HG02642 (cell line): ENCODE measurements around the gene FKBP6.
A peak's percentile ranks its signal among the peaks of the same experiment; 100 is the strongest.
"Not testable (repeated sequence)": the region's sequence is repeated elsewhere in the genome, so short reads cannot be mapped to it uniquely, and the experiment has no call there.

Experiments
- ATAC-seq: cut with Tn5 transposase; IDR thresholded peaks from one replicate; pipeline ENCODE4 v1.9.1; 2021; ENCODE audit warnings: mild to moderate bottlenecking; ENCODE audit not compliant: unreplicated experiment, poor library complexity

Gene FKBP6

DNA sequence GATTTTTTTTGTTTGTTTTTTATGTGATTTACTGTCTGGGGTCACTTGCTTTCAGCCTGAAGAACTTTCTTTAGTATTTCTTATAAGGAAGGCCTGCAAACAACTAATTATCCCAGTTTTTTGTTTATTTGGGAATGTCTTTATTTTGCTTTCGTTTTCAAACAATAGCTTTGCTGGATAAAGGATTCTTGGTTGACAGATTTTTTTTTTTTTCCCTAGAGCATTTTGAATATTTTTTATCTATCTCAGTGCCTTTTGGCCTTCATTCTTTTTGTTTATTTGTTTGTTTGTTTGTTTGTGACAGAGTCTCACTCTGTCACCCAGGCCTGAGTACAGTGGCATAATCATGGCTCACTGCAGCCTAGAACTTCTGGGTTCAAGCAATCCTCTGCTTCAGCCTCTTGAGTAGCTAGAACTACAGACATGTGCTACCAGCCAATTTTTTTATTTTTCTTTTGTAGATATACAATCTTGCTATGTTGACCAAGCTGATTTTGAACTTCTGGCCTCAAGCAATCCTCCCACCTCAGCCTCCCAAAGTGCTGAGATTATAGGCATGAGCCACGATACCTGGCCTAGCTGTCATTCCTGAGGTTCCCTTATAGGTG is 59.4 kb downstream of the FKBP6 start:
- ATAC-seq = no peak

DNA sequence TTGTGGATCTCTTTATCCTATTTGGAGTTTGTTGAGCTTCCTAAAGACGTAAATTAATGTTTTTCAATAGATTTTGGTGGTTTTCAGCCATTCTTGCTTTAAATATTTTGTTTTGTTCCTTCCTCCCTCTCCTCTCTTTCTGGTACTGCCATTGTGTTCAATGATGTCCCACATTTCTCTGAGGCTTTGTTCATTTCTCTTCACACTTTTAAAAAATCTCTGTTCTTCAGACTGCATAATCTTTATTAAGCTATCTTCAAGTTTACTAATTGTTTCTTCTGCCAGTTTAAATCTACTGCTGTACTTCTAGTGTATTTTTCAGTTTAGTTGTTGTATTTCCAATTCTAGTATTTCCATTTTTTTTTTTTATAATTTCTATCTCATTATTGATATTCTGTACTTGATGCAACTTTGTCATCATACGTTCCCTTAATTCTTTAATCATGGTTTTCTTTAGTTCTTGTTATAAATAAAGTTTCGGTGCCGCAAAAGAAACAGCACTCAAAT is 60.0 kb downstream of the FKBP6 start:
- ATAC-seq = no peak

DNA sequence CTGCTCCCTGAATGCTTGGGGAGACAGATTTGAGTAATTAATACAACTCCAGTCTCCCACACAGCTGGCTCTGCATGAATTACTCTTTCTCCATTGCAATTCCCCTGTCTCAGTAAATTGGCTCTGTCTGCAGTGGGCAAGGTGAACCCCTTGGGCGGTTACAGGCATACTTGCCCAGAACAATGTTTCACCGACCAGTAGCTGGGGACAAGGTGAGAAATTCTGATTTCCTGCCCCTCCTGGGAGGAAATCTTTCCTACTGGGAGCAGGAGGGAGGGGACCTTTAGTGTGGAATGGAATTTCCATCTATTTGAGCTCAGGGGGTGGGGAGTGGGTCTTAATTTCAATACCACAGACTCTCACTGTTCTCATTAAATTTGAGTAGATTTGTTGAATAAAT is 63.4 kb downstream of the FKBP6 start:
- ATAC-seq = no peak

DNA sequence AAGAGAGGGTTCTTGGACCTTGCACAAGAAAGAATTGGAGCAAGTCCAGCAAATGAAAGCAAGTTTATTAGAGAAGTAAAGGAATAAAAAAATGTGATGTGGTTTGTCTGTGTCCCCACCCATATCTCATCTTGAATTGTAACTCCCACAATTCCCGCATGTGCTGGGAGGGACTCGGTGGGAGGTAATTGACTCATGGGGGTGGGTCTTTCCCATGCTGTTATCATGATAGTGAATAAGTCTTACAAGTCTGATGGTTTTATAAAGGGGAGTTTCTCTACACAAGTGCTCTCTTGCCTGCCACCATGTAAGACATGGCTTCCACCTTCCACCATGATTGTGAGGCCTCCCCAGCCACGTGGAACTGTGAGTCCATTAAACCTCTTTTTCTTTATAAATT is 66.5 kb downstream of the FKBP6 start:
- ATAC-seq = no peak

DNA sequence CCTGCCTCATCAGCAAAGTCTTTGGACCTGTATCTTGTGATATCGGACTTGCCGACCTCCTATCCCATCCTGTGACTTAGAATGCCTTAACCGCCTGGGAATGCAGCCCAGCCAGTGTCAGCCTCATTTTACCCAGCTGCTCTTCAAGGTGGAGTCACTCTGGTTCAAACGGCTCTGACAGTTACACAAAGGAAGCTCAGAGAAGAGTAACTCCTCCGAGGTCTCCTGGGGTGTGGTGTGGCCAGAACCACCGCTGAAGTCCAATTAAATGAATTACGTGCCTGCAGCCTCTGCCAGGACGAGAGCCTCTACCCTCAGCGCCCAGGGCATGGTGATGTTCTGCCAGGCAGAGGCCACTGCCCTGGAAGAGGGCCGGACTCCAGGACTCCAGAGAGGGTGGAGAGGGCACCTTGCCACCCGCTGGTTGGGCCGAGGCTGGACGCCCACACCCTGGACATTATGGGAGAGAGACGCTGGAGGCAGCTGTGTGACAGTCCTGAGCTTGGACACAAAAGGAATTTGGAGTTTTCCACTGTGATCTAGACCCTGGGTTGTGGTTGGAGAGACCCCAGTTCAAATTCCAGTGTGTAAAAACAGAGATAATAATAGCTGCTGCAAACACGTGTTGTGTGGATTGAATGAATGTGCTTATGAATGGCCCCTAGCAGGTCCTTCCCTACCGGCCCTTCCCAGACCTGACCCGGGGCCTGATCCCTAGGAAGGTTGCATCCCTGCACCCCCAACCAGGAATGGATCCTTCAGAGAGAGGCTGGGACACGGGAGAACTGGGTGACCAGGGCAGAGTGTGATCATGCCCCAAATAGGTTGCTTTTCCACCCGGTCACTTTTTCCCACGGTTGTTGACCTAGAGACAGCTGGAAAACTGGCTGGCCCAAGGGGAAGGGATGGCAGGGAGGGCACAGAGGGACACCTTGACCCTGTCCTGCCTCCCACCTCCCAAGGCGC is 67.9 kb downstream of the FKBP6 start:
- ATAC-seq = no peak

DNA sequence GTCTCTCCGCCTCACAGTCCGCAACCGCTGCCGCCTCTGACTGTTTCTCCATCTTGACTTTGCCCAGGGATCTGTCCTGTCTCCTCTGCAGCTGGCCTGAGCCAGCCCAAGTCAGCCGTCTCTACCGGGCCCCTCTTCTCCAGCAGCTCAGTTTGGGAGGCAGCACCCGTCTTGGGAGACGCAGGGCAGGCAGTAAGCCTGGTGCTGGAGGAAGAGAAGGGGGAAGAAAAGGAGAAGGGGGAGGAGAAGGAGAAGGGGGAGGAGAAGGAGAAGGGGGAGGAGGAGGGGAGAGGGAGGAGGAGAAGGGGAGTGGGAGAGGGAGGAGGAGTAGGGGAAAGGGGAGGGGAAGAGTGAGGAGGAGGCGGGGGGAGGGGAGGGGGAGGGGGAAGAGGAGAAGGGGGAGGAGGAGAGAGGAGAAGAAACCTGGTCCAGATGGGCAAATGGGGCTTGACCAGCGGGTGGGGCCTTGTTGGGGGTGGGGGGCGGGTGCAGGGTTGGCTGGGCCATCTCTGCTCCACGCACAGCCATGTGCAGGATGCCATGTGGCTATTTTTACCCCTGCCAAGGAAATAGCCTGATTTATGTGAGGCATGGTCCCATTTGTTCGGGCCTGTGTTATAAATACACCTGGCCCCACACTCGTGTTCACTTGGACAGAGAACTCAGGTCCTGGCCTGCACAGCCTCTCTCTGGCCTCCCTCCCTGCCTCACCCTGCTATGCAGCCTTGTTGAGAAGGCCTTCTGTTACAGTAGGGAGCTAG is 69.7 kb downstream of the FKBP6 start:
- ATAC-seq = no peak

DNA sequence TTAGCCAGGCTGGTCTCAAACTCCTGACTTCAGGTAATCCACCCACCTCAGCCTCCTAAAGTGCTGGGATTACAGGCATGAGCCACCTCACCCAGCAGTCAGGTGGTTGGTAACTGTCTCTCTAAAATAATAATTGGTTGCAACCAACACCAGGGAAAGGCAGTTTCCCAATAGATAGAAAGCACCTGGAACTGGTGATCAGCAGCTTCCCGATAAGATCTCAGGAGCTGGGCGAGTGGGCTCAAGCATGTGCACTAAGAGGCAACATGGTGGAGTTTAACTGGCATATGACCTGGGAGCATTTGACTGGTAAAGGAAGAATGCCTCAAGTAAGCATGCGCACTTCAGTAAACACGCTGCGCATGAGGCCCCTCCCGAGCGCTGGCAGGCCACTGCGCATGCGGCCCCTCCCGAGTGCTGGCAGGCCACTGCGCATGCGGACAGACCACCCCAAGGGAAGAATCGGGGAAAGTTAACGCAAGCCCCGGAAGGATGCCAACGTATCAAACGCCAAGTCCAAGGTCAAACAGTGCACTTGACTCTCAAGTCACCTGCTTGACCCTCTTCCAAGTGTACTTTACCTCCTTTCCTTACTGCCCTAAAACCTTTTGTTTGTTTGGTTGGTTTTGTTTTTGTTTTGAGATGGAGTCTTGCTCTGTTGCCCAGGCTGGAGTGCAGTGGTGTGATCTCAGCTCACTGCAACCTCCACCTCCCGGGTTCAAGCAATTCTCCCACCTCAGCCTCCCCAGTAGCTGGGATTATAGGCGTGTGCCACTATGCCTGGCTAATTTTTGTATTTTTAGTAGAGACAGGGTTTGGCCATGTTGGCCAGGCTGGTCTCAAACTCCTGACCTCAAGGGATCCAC is 71.5 kb downstream of the FKBP6 start:
- peak; percentile 61 for ATAC-seq

DNA sequence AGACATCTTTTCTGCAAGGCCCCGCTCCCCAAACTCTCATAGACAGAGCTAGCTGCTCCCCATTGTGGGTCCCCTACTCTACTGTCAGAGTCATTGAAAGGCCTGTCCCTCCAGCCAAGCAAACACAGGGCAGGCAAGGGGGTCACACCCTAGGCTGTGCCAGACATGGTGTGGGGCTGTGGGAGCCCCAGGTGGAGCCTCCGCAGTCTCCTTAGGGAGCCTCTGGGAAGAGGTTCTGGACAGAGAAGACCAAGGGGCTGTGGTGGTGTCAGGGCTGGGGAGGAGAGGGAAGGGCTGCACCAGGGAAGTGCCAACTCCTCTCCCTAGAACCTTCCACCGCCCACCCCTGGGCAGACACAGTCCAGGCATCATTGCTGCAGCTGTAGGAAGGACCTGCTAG is 76.9 kb downstream of the FKBP6 start:
- not testable (repeated sequence) for ATAC-seq
